Measurements from ENCODE around the gene BDNF.

BDNF gene

DNA sequence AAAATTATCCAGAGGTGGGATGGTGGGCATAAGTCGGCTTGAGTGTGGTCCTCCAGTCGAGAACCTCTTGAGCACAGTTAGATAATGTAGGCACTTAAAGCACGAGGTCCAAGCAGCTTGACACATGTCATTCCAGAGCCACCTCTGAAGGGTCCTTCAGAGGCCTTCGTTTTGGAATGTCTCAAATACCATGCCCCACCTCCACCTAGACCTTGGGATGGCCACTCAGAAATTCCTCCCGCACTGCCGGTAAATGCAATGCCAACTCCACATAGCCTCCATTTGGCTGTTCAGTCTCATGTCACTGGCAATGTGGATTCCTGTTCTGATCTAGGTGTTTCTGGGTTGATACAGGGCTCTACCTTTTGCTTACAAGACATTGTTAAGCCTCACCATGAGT, 43.9 kb downstream of the BDNF start:
- Histone ChIP-seq H2AFZ (ENCODE audit: low read depth) (no peak overlapping the region), H3K9ac (no peak overlapping the region), H3K79me2 (ENCODE audit: insufficient read depth, low read depth) (no peaks in the 10 kb centered on the region), H3K27me3 (ENCODE audit: insufficient read depth, low read depth) (no peaks in the 10 kb centered on the region), H3K36me3 (ENCODE audit: insufficient read depth) (no peaks in the 10 kb centered on the region), H3K4me3 (IDR thresholded peaks at IDR 0.05; ENCODE audit: insufficient read depth, low read depth, low read length) (no peak overlapping the region), H3K4me2 (no peak overlapping the region), H3K27ac (no peak overlapping the region), H3K4me1 (ENCODE audit: low read depth, poor library complexity, severe bottlenecking) (no peaks in the 10 kb centered on the region), H4K20me1 (ENCODE audit: insufficient read depth) (no peaks in the 10 kb centered on the region)
- TF ChIP-seq, protein P1, sequence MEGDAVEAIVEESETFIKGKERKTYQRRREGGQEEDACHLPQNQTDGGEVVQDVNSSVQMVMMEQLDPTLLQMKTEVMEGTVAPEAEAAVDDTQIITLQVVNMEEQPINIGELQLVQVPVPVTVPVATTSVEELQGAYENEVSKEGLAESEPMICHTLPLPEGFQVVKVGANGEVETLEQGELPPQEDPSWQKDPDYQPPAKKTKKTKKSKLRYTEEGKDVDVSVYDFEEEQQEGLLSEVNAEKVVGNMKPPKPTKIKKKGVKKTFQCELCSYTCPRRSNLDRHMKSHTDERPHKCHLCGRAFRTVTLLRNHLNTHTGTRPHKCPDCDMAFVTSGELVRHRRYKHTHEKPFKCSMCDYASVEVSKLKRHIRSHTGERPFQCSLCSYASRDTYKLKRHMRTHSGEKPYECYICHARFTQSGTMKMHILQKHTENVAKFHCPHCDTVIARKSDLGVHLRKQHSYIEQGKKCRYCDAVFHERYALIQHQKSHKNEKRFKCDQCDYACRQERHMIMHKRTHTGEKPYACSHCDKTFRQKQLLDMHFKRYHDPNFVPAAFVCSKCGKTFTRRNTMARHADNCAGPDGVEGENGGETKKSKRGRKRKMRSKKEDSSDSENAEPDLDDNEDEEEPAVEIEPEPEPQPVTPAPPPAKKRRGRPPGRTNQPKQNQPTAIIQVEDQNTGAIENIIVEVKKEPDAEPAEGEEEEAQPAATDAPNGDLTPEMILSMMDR (conservative IDR thresholded peaks at IDR 0.05; ENCODE audit: low read depth, low read length): no peak

DNA sequence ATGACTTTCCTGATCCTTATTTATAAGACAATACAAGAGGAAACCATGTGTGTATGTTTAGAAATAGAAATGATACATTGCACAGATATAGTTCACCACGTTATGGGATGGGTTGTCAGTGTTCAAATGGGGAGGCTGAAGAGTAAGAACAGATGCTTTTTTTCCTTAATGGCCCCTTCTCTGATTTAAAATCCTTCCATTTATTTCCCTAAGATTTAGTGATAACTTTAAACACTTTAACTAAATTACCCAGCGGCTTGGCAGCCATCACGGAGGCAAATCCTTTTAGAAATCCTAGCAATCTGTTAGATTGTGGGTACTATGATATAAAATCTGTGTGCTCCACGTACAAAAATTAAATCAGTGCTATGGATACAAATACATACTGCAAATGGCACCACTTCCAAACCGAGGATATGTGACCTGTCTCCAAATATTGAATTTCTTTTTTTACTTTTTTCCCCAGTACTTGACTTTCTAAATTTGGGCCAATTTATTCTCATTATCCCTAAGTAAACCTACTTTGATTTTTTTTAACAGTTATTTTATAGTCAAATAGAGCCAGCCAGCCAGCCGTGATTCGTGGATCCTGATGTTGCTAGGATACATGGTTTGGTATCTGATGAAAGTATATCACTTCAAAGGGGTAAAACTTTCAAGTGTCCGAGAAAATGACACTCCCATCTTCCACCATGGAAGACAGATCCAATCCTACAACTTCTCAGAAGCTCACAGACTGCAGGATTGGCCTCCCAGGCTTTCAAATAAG, 46.1 kb downstream of the BDNF start:
- H3K4me1 ChIP-seq (ENCODE audit: low read depth, poor library complexity, severe bottlenecking): no peaks in the 10 kb centered on the region
- H3K4me3 ChIP-seq (IDR thresholded peaks at IDR 0.05; ENCODE audit: insufficient read depth, low read depth, low read length): no peak overlapping the region
- no peaks in the 10 kb centered on the region for H3K79me2 ChIP-seq (ENCODE audit: insufficient read depth, low read depth)
- no peaks in the 10 kb centered on the region for H4K20me1 ChIP-seq (ENCODE audit: insufficient read depth)
- no peak overlapping the region for H2AFZ ChIP-seq (ENCODE audit: low read depth)
- no peak overlapping the region for H3K9ac ChIP-seq
- H3K36me3 ChIP-seq (ENCODE audit: insufficient read depth): no peaks in the 10 kb centered on the region
- H3K4me2 ChIP-seq: no peak overlapping the region
- H3K27me3 ChIP-seq (ENCODE audit: insufficient read depth, low read depth): no peaks in the 10 kb centered on the region
- no peak overlapping the region for H3K27ac ChIP-seq
- TF ChIP-seq, protein P1 (conservative IDR thresholded peaks at IDR 0.05; ENCODE audit: low read depth, low read length): no peak

DNA sequence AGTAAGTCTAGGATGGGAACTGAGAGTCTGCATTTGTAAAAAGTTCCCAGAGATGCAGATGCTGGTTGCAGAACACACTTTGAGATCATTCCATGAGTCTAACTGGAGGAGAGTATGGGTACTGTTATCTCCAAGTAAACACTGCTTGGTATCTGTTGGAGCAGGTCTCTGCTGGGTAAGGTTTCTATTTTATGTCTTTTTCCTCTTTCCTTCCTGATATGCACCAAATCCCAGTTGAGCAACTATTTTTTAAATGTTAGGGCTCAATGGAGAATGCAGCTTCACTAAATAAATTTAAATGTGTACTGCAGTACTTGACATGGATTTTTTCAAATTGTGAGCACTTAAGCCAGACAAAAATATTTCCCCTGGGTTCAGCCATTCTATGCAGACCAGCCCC, 48.5 kb downstream of the BDNF start:
- Histone ChIP-seq H2AFZ (ENCODE audit: low read depth) (no peak overlapping the region), H3K79me2 (ENCODE audit: insufficient read depth, low read depth) (no peaks in the 10 kb centered on the region), H3K4me3 (IDR thresholded peaks at IDR 0.05; ENCODE audit: insufficient read depth, low read depth, low read length) (no peak overlapping the region), H3K27me3 (ENCODE audit: insufficient read depth, low read depth) (no peaks in the 10 kb centered on the region), H3K9ac (no peak overlapping the region), H3K36me3 (ENCODE audit: insufficient read depth) (no peaks in the 10 kb centered on the region), H4K20me1 (ENCODE audit: insufficient read depth) (no peaks in the 10 kb centered on the region), H3K4me2 (no peak overlapping the region), H3K27ac (no peak overlapping the region), H3K4me1 (ENCODE audit: low read depth, poor library complexity, severe bottlenecking) (no peaks in the 10 kb centered on the region)
- TF ChIP-seq, protein P1 (conservative IDR thresholded peaks at IDR 0.05; ENCODE audit: low read depth, low read length): no peak

GRCh38 chr11:27650988-27651387, 49.3 kb downstream of the BDNF start:
- Histone ChIP-seq H3K27ac (no peak overlapping the region), H3K36me3 (ENCODE audit: insufficient read depth) (no peaks in the 10 kb centered on the region), H3K27me3 (ENCODE audit: insufficient read depth, low read depth) (no peaks in the 10 kb centered on the region), H3K4me3 (IDR thresholded peaks at IDR 0.05; ENCODE audit: insufficient read depth, low read depth, low read length) (no peak overlapping the region), H3K4me2 (no peak overlapping the region), H4K20me1 (ENCODE audit: insufficient read depth) (no peaks in the 10 kb centered on the region), H3K79me2 (ENCODE audit: insufficient read depth, low read depth) (no peaks in the 10 kb centered on the region), H3K9ac (no peak overlapping the region), H2AFZ (ENCODE audit: low read depth) (no peak overlapping the region), H3K4me1 (ENCODE audit: low read depth, poor library complexity, severe bottlenecking) (no peaks in the 10 kb centered on the region)
- TF ChIP-seq, protein P1 (conservative IDR thresholded peaks at IDR 0.05; ENCODE audit: low read depth, low read length): no peak

Data from KMS-11 (cell line).